GM12878 (cell line): ENCODE data around the gene NEK1. TPM values are rescaled to one million over a fixed set of nuclear protein-coding genes. Genes with fewer than 3 reads are reported as not detected.
A peak's percentile ranks its signal among the peaks of the same experiment; 100 is the strongest.

Experiments
- ATF7 ChIP-seq: fragments of 450-650 bp; IDR thresholded peaks from 2 replicates; pipeline ENCODE4 v1.6.1; 2016; ENCODE audit warnings: low read depth, mild to moderate bottlenecking
- CHD4 ChIP-seq: fragments of 200-600 bp; sonication (generic); IDR thresholded peaks from 2 replicates; pipeline ENCODE4 v1.6.1; 2016; ENCODE audit warnings: mild to moderate bottlenecking
- MYC ChIP-seq: IDR thresholded peaks from 2 replicates; pipeline ENCODE4 v1.6.1; 2011; ENCODE audit warnings: mild to moderate bottlenecking, low read length, moderate library complexity, inconsistent platforms; ENCODE audit not compliant: insufficient read depth, insufficient replicate concordance, insufficient read length, severe bottlenecking
- NRF1 ChIP-seq: conservative IDR thresholded peaks from 2 replicates; pipeline ENCODE4 v1.6.1; 2011; ENCODE audit warnings: mild to moderate bottlenecking, low read depth, low read length, improper control_type of control experiment
- POU2F2 ChIP-seq: IDR thresholded peaks from 3 replicates; pipeline ENCODE4 v1.6.1; 2011; ENCODE audit warnings: low read depth, mild to moderate bottlenecking, low read length, borderline replicate concordance
- RB1 ChIP-seq: fragments of 450-650 bp; formaldehyde crosslinking; IDR thresholded peaks from 2 replicates; pipeline ENCODE4 v1.6.1; 2017; ENCODE audit warnings: mild to moderate bottlenecking, borderline replicate concordance
- SMC3 ChIP-seq: IDR thresholded peaks from 2 replicates; pipeline ENCODE4 v1.6.1; 2011; ENCODE audit warnings: low read length, improper control_type of control experiment, borderline replicate concordance
- TBL1XR1 ChIP-seq: IDR thresholded peaks from 2 replicates; pipeline ENCODE4 v1.6.1; 2012; ENCODE audit warnings: low read depth, low read length, improper control_type of control experiment
- TCF7 ChIP-seq: IDR thresholded peaks from 2 replicates; pipeline ENCODE4 v1.6.1; 2014; ENCODE audit warnings: antibody characterized with exemption, borderline replicate concordance
- polyA plus RNA-seq, 11 experiments: library from polyadenylated mRNA; depleted of rRNA in 4 of 11; unstranded in 6 of 11; stranded (reverse) in 5 of 11; fragments of >200 nt; fragmentation: Nextera tagmentation in 4 of 11; fragmentation: Illumina TruSeq in 1 of 11; extraction: Ambion mirVana in 4 of 11; extraction: Trizol in 1 of 11; gene quantifications; 1 replicate in 1 of 11; 2 replicates in 10 of 11; pipeline versions ENCODE4 v1.2.1 to v1.2.3, GENCODE V29; 2011 to 2016; ENCODE audit warnings: inconsistent platforms in 2 of 11, missing spikeins in 2 of 11, low read depth in 1 of 11
- total RNA-seq, 4 experiments: library from RNA; depleted of rRNA in 3 of 4; stranded (reverse); fragments of >200 nt in 3 of 4; fragmentation: Illumina TruSeq in 1 of 4; extraction: Trizol in 1 of 4; gene quantifications; 2 replicates each; pipeline versions ENCODE4 v1.2.1 to v1.2.3, GENCODE V29; 2013 to 2021
- TF ChIP-seq, protein P1 (sequence below): fragments of 450-650 bp; IDR thresholded peaks from 2 replicates; pipeline ENCODE4 v1.6.1; 2016; ENCODE audit warnings: mild to moderate bottlenecking, moderate library complexity, borderline replicate concordance
- TF ChIP-seq, protein P2 (sequence below): IDR thresholded peaks from 2 replicates; pipeline ENCODE4 v1.6.1; 2012; ENCODE audit warnings: low read length, inconsistent platforms
- TF ChIP-seq, protein P3 (sequence below): fragments of 450-650 bp; IDR thresholded peaks from 2 replicates; pipeline ENCODE4 v1.6.1; 2017; ENCODE audit warnings: mild to moderate bottlenecking, moderate library complexity
- TF ChIP-seq, protein P4 (sequence below): fragments of 450-650 bp; conservative IDR thresholded peaks from 2 replicates; pipeline ENCODE4 v1.6.1; 2017; ENCODE audit warnings: mild to moderate bottlenecking, moderate library complexity
- TF ChIP-seq, protein P5 (sequence below): IDR thresholded peaks from 2 replicates; pipeline ENCODE4 v1.6.1; 2011; ENCODE audit warnings: borderline replicate concordance, low read depth, mild to moderate bottlenecking, moderate library complexity, low read length; ENCODE audit not compliant: insufficient read depth, poor library complexity, severe bottlenecking

NEK1 gene
- total and polyA plus RNA-seq, 10 of the 15 experiments (the other 5 are each of a cell fraction or from before 2014, with no cell fraction given), result 4.9 to 16.1 (median 7.5) TPM

DNA sequence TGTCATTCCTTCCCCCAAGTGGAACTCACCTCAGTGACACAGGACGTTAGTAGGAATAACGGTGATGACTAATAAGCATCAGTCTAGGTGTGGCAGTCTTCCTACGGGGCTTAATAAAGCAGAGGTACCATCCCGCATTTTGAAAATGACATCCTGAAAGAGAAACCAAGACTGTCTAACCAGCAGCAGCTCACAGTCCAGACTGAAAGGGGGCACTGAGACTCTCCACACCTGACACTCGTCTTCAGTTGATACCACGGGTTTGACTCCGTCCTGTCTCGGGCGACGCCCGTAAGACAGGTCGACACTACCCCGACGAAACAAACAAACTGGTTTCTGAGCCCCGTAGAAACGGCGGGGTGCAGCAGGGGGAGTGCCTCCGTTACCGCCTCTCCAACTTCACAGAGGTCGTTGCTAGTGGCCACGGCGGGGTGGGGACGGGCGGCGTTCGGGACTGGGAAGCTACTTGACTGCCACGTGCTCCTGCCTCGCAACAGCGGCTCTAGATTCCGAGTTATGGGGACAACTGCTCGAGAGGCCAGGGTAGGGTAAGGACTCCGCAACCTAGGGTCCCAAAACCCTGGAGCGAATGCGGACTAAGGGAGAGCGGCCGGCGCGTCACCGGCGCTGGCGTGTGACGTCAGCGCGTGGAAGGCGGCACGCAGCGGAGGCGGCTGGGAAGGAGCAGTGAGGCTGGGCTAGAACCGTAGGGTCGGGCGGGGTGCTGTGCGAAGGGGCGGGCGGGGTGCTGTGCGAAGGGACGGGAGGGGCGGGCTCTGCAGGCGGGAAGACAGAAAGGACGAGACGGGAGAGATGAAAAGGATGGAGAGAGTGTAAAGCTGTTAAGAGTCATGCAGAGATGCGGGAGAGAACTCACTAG lies at the start of gene NEK1 (continued):
- TF ChIP-seq, protein P1, sequence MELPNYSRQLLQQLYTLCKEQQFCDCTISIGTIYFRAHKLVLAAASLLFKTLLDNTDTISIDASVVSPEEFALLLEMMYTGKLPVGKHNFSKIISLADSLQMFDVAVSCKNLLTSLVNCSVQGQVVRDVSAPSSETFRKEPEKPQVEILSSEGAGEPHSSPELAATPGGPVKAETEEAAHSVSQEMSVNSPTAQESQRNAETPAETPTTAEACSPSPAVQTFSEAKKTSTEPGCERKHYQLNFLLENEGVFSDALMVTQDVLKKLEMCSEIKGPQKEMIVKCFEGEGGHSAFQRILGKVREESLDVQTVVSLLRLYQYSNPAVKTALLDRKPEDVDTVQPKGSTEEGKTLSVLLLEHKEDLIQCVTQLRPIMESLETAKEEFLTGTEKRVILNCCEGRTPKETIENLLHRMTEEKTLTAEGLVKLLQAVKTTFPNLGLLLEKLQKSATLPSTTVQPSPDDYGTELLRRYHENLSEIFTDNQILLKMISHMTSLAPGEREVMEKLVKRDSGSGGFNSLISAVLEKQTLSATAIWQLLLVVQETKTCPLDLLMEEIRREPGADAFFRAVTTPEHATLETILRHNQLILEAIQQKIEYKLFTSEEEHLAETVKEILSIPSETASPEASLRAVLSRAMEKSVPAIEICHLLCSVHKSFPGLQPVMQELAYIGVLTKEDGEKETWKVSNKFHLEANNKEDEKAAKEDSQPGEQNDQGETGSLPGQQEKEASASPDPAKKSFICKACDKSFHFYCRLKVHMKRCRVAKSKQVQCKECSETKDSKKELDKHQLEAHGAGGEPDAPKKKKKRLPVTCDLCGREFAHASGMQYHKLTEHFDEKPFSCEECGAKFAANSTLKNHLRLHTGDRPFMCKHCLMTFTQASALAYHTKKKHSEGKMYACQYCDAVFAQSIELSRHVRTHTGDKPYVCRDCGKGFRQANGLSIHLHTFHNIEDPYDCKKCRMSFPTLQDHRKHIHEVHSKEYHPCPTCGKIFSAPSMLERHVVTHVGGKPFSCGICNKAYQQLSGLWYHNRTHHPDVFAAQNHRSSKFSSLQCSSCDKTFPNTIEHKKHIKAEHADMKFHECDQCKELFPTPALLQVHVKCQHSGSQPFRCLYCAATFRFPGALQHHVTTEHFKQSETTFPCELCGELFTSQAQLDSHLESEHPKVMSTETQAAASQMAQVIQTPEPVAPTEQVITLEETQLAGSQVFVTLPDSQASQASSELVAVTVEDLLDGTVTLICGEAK, result no peak; the same call in 1 of the 2 replicates
- no peak for TF ChIP-seq NRF1
- TF ChIP-seq, protein P2, sequence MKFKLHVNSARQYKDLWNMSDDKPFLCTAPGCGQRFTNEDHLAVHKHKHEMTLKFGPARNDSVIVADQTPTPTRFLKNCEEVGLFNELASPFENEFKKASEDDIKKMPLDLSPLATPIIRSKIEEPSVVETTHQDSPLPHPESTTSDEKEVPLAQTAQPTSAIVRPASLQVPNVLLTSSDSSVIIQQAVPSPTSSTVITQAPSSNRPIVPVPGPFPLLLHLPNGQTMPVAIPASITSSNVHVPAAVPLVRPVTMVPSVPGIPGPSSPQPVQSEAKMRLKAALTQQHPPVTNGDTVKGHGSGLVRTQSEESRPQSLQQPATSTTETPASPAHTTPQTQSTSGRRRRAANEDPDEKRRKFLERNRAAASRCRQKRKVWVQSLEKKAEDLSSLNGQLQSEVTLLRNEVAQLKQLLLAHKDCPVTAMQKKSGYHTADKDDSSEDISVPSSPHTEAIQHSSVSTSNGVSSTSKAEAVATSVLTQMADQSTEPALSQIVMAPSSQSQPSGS, result no peak; the same call in 1 of the 2 replicates
- no peak for TF ChIP-seq TCF7
- no peak for TF ChIP-seq TBL1XR1
- TF ChIP-seq, protein P3, sequence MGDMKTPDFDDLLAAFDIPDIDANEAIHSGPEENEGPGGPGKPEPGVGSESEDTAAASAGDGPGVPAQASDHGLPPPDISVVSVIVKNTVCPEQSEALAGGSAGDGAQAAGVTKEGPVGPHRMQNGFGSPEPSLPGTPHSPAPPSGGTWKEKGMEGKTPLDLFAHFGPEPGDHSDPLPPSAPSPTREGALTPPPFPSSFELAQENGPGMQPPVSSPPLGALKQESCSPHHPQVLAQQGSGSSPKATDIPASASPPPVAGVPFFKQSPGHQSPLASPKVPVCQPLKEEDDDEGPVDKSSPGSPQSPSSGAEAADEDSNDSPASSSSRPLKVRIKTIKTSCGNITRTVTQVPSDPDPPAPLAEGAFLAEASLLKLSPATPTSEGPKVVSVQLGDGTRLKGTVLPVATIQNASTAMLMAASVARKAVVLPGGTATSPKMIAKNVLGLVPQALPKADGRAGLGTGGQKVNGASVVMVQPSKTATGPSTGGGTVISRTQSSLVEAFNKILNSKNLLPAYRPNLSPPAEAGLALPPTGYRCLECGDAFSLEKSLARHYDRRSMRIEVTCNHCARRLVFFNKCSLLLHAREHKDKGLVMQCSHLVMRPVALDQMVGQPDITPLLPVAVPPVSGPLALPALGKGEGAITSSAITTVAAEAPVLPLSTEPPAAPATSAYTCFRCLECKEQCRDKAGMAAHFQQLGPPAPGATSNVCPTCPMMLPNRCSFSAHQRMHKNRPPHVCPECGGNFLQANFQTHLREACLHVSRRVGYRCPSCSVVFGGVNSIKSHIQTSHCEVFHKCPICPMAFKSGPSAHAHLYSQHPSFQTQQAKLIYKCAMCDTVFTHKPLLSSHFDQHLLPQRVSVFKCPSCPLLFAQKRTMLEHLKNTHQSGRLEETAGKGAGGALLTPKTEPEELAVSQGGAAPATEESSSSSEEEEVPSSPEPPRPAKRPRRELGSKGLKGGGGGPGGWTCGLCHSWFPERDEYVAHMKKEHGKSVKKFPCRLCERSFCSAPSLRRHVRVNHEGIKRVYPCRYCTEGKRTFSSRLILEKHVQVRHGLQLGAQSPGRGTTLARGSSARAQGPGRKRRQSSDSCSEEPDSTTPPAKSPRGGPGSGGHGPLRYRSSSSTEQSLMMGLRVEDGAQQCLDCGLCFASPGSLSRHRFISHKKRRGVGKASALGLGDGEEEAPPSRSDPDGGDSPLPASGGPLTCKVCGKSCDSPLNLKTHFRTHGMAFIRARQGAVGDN, result peak; percentile 91
- peak; percentile 93 for TF ChIP-seq ATF7
- TF ChIP-seq, protein P4, sequence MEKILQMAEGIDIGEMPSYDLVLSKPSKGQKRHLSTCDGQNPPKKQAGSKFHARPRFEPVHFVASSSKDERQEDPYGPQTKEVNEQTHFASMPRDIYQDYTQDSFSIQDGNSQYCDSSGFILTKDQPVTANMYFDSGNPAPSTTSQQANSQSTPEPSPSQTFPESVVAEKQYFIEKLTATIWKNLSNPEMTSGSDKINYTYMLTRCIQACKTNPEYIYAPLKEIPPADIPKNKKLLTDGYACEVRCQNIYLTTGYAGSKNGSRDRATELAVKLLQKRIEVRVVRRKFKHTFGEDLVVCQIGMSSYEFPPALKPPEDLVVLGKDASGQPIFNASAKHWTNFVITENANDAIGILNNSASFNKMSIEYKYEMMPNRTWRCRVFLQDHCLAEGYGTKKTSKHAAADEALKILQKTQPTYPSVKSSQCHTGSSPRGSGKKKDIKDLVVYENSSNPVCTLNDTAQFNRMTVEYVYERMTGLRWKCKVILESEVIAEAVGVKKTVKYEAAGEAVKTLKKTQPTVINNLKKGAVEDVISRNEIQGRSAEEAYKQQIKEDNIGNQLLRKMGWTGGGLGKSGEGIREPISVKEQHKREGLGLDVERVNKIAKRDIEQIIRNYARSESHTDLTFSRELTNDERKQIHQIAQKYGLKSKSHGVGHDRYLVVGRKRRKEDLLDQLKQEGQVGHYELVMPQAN, result peak; percentile 67; the same call in 1 of the 2 replicates
- peak; percentile 28; the same call in 1 of the 2 replicates for TF ChIP-seq RB1
- TF ChIP-seq, protein P5, sequence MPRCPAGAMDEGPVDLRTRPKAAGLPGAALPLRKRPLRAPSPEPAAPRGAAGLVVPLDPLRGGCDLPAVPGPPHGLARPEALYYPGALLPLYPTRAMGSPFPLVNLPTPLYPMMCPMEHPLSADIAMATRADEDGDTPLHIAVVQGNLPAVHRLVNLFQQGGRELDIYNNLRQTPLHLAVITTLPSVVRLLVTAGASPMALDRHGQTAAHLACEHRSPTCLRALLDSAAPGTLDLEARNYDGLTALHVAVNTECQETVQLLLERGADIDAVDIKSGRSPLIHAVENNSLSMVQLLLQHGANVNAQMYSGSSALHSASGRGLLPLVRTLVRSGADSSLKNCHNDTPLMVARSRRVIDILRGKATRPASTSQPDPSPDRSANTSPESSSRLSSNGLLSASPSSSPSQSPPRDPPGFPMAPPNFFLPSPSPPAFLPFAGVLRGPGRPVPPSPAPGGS, result no peak
- TF ChIP-seq SMC3, result no peak
- no peak for TF ChIP-seq CHD4
- peak; percentile 45; the same call in 1 of the 3 replicates for TF ChIP-seq POU2F2
- no peak for TF ChIP-seq MYC
